Right atrium auricular region (tissue), 2 donors: ENCODE data around the gene GK. TPM values are rescaled to one million over a fixed set of nuclear protein-coding genes. Genes with fewer than 3 reads are reported as not detected.
"Not testable (repeated sequence)": the region's sequence is repeated elsewhere in the genome, so short reads cannot be mapped to it uniquely, and the experiment has no call there.

Experiments used
- DNase-seq: peaks from one replicate; pipeline ENCODE4 v3.0.0-alpha.2; 2019; ENCODE audit warnings: low spot score
- H3K27ac ChIP-seq, 2 donors: fragments of 200-600 bp; sonication (generic); 1 replicate in 1 of 2; 2 replicates in 1 of 2; pipeline ENCODE4 v1.5.1; 2016 to 2019
- H3K27me3 ChIP-seq, 2 donors: fragments of 200-600 bp; sonication (generic); one replicate each; pipeline versions ENCODE4 v1.5.1 to v1.6.0; 2017 to 2019
- H3K36me3 ChIP-seq: fragments of 200-600 bp; sonication (generic); one replicate; pipeline ENCODE4 v1.5.1; 2016
- H3K4me1 ChIP-seq, 2 donors: fragments of 200-600 bp; sonication (generic); one replicate each; pipeline versions ENCODE4 v1.5.1 to v1.6.0; 2017 to 2019
- H3K4me3 ChIP-seq, 2 donors: fragments of 200-600 bp; sonication (generic); 1 replicate in 1 of 2; 2 replicates in 1 of 2; pipeline ENCODE4 v1.5.1; 2017 to 2019; ENCODE audit warnings: mild to moderate bottlenecking in 1 of 2, moderate library complexity in 1 of 2
- H3K9me3 ChIP-seq, 2 donors: fragments of 200-600 bp; sonication (generic); one replicate each; pipeline ENCODE4 v1.5.1; 2019
- total RNA-seq, 2 donors: library from RNA; depleted of rRNA; stranded (reverse); fragments of >200 nt; gene quantifications; one replicate each; pipeline ENCODE4 v1.1.0, GENCODE V29; 2016
- TF ChIP-seq, protein P1 (sequence below), 2 donors: fragments of 200-600 bp; sonication (generic); IDR thresholded peaks; one replicate each; pipeline ENCODE4 v1.5.1; 2019; ENCODE audit warnings: antibody characterized with exemption in 2 of 2

GK gene
- total RNA-seq, 2 donors from 2014 or later: 1.8 to 5.7 TPM

DNA sequence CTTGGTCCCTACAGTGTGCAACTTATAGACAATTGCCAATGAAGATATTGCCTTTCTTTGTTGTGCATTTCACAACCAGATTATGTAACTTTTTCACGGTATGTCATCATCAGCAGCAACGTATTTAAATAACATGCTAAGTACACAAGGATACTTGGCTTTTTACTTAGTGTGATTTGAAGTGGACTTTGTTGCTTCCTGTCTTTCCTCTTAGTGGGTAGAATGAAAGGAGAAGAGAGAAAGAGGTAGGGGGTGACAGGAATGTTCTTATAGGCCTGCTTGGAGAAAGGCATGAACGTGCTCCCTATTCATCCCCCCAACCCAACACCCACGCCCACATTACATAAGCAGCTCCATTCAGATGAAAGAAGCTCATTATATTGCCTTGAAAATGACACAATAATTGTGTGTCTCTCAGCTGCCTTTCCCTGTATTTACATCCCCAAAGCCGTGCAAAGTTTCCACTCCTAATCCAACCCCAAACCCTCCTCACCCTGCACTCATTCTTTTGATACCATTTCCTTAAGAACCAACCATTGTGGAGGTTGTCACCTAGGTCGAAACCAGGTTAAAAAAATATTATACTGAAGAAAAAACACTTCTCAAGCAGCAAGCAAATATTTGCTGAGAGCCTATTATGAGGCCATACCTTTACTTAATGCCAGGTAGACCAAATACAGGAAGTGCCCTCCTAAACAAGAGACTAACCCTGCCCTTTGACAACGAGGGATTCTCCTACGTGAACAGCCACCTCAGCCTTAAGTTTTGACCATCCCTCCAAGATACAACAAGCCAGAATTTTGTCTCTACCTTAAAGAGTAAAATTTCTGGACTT is 25.2 kb upstream of the GK start:
- Histone ChIP-seq H3K36me3 (no peaks in the 10 kb centered on the region), H3K27ac (no peak overlapping the region), H3K4me1 (no peaks in the 10 kb centered on the region), H3K4me3 (no peak overlapping the region), H3K27me3 (no peaks in the 10 kb centered on the region), H3K9me3 (peaks cover 0 to 5% of the 10 kb centered on the region in 2 donors)
- no peak for DNase-seq
- TF ChIP-seq, protein P1, sequence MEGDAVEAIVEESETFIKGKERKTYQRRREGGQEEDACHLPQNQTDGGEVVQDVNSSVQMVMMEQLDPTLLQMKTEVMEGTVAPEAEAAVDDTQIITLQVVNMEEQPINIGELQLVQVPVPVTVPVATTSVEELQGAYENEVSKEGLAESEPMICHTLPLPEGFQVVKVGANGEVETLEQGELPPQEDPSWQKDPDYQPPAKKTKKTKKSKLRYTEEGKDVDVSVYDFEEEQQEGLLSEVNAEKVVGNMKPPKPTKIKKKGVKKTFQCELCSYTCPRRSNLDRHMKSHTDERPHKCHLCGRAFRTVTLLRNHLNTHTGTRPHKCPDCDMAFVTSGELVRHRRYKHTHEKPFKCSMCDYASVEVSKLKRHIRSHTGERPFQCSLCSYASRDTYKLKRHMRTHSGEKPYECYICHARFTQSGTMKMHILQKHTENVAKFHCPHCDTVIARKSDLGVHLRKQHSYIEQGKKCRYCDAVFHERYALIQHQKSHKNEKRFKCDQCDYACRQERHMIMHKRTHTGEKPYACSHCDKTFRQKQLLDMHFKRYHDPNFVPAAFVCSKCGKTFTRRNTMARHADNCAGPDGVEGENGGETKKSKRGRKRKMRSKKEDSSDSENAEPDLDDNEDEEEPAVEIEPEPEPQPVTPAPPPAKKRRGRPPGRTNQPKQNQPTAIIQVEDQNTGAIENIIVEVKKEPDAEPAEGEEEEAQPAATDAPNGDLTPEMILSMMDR (IDR thresholded peaks at IDR 0.05): no peak

DNA sequence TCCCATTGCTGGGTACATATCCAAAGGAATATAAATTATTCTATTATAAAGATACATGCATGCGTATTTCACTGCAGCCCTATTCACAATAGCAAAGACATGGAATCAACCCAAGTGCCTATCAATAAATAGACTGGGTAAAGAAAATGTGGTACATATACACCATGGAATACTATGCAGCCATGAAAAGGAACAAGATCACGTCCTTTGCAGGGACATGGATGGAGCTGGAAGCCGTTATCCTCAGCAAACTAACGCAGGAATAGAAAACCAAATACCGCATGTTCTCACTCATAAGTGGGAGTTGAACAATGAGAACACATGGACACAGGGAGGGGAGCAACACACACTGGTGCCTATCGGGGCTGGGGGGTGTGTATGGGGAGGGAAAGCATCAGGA is 19.2 kb upstream of the GK start:
- not testable (repeated sequence) for DNase-seq, H3K9me3 ChIP-seq, H3K36me3 ChIP-seq, H3K27me3 ChIP-seq, H3K4me1 ChIP-seq, H3K27ac ChIP-seq, H3K4me3 ChIP-seq

DNA sequence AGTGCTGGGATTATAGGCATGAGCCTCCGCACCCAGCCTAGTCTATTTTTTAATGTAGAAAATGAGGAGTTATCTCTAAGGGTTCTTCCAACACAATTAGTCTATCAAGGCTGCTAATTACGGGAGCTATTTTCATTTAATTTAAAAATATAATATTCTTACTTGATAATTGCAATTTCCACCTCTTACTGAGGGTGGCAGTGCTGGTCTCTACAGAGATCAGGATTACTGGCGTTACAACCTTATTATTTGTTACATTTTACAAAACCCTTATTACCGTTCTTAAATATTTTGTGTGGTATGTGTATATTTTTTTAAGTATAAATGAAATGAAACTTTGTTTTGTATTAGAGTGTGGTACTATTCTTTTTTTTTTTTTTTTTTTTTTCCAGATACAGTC is 17.6 kb upstream of the GK start:
- Histone ChIP-seq H3K27me3 (no peaks in the 10 kb centered on the region), H3K27ac (no peak overlapping the region), H3K36me3 (no peaks in the 10 kb centered on the region), H3K4me3 (no peak overlapping the region), H3K9me3 (no peaks in the 10 kb centered on the region), H3K4me1 (no peaks in the 10 kb centered on the region)
- TF ChIP-seq, protein P1 (IDR thresholded peaks at IDR 0.05): peak in 1 of 2 donors; percentile 25
- no peak for DNase-seq

DNA sequence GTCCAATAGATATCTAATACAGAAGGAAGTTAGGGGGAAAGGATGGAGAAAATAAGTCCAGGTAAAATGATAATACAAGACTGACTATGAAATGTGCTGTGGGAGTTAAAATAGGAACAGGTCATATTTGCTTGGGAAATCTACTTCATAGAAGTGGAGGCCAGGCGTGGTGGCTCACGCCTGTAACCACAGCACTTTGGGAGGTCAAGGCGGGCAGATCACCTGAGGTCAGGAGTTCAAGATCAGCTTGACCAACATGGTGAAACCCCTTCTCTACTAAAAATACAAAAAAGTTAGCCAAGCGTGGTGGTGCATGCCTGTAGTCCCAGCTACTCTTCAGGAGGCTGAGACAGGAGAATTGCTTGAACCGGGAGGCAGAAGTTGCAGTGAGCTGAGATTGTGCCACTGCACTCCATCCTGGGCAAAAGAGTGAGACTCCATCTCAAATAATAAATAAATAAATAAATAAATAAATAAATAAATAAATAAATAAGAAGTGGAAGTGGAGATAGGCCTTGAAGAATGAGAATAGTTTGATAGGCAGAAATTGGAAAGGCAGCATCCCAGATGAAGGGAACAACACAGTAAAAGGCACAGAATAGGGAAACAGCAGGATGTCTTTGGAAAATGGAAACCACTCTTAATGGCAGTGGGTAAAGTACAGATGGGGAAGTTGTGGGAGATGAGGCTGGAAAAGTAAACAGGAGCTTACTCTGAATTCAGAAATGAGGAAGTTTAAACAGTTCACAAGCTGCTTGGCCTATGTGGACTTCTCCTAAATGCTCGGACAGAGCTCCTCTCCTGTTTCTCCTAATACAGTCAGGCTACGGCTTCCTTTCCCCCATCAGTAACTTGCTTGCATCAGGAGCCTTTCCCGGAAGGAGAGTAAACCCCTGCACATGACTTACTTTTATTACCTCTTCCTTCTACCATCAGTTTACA is 15.1 kb upstream of the GK start:
- no peak for DNase-seq
- Histone ChIP-seq H3K36me3 (no peaks in the 10 kb centered on the region), H3K4me1 (no peaks in the 10 kb centered on the region), H3K4me3 (no peak overlapping the region), H3K27ac (no peak overlapping the region), H3K9me3 (no peaks in the 10 kb centered on the region), H3K27me3 (no peaks in the 10 kb centered on the region)
- TF ChIP-seq, protein P1 (IDR thresholded peaks at IDR 0.05): no peak

DNA sequence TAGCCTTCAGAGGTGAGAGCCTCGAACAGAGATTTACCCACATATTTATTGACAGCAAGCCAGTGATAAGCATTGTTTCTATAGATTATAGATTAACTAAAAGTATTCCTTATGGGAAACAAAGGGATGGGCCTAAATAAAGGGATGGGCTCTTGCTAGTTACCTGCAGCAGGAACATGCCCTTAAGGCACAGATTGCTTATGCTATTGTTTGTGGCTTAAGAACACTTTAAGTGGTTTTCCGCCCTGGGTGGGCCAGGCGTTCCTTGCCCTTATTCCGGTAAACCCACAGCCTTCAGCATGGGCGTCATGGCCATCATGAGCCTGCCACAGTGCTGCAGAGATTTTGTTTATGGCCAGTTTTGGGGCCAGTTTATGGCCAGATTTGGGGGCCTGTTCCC is 13.5 kb upstream of the GK start:
- not testable (repeated sequence) for H3K27ac ChIP-seq, H3K36me3 ChIP-seq, H3K9me3 ChIP-seq, H3K27me3 ChIP-seq, H3K4me3 ChIP-seq, DNase-seq, H3K4me1 ChIP-seq

DNA sequence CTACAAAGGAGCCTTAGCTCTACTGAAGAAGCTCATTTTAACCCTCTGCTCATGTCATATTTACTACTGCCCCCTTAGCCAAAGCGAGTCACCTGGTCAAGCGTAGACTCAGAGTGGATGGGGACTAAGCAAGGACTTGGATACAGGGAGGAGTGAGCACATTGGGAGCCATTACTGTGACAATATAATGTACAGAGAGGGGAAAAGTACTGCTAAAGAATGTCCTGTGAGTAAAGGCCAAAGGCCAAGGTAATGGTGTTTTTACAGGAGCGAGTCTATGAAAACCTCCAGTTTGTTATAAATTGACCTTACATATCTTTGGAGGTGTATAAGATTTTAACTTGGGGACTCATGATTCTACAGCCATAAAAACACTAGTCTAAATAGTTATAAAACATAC is 10.6 kb upstream of the GK start:
- Histone ChIP-seq H3K4me3 (no peak overlapping the region), H3K4me1 (no peaks in the 10 kb centered on the region), H3K27me3 (no peaks in the 10 kb centered on the region), H3K36me3 (no peaks in the 10 kb centered on the region), H3K9me3 (no peaks in the 10 kb centered on the region), H3K27ac (no peak overlapping the region)
- no peak for DNase-seq
- TF ChIP-seq, protein P1 (IDR thresholded peaks at IDR 0.05): no peak
